NCI-H187 treated with DMSO at 0.1 percent for 48 hours (cell line): Measurements from ENCODE around the gene INPPL1.

ENCODE experiments used
- DNase-seq: peaks from one replicate; lab custom pipeline; 2025; lab: John Stamatoyannopoulos, UW

INPPL1 gene

GRCh38 chr11:72233056-72233772 lies 8.6 kb downstream of the INPPL1 start:
- DNase-seq: no peak

- no peak for DNase-seq
These were observed 9.4 kb downstream of the INPPL1 start for GRCh38 chr11:72233773-72234513.

- no peak for DNase-seq
These were observed 9.9 kb downstream of the INPPL1 start for GRCh38 chr11:72234514-72234830.

- no peak for DNase-seq
These were observed 10.4 kb downstream of the INPPL1 start for GRCh38 chr11:72234920-72235319.

- DNase-seq: no peak
These were observed 10.9 kb downstream of the INPPL1 start for GRCh38 chr11:72235351-72236057.

- no peak for DNase-seq
These were observed 11.6 kb downstream of the INPPL1 start for GRCh38 chr11:72236083-72236697.

GRCh38 chr11:72236774-72237111 lies 12.2 kb downstream of the INPPL1 start:
- DNase-seq: no peak

- DNase-seq: no peak
These were observed 12.8 kb downstream of the INPPL1 start for GRCh38 chr11:72237112-72237931.

- DNase-seq: no peak
These were observed 13.5 kb downstream of the INPPL1 start for GRCh38 chr11:72238040-72238450.

- no peak for DNase-seq
These were observed 14.1 kb downstream of the INPPL1 start for GRCh38 chr11:72238492-72239312.

GRCh38 chr11:72239313-72239848 lies 14.8 kb downstream of the INPPL1 start:
- no peak for DNase-seq

GRCh38 chr11:72239849-72240460 lies 15.4 kb downstream of the INPPL1 start:
- DNase-seq: no peak

GRCh38 chr11:72240461-72241290 lies 16.1 kb downstream of the INPPL1 start:
- no peak for DNase-seq

- no peak for DNase-seq
These were observed 16.8 kb downstream of the INPPL1 start for GRCh38 chr11:72241291-72241781.

- DNase-seq: no peak
These were observed 17.6 kb downstream of the INPPL1 start for GRCh38 chr11:72242141-72242540.

- DNase-seq: no peak
These were observed 18.8 kb downstream of the INPPL1 start for GRCh38 chr11:72243173-72244059.

GRCh38 chr11:72244060-72244360 lies 19.4 kb downstream of the INPPL1 start, which contains the start of gene PHOX2A:
Gene PHOX2A, minus strand, starts transcription at chr11:72244176. Its CDS starts 172 bp downstream, at chr11:72244004.
- DNase-seq: no peak
